SK-N-SH treated with all-trans-retinoic acid at 6 μM for 48 hours (cell line): Measurements from ENCODE around the gene MUC21.

Experiments used
- ARNTL ChIP-seq: fragments of 450-650 bp; formaldehyde crosslinking; IDR thresholded peaks from 2 replicates; pipeline ENCODE4 v1.5.0; 2020; ENCODE audit warnings: low read depth, mild to moderate bottlenecking, moderate library complexity, borderline replicate concordance
- OSR1 ChIP-seq: fragments of 250-450 bp; sonication (Bioruptor Pico); IDR thresholded peaks from 2 replicates; pipeline ENCODE4 v1.8.0; 2022; ENCODE audit warnings: moderate library complexity, mild to moderate bottlenecking, inconsistent platforms
- PATZ1 ChIP-seq: fragments of 250-450 bp; sonication (Bioruptor Pico); IDR thresholded peaks from 2 replicates; pipeline ENCODE4 v1.8.0; 2020; ENCODE audit warnings: mild to moderate bottlenecking, moderate library complexity, borderline replicate concordance
- PPARA ChIP-seq: fragments of 250-450 bp; sonication (Bioruptor Pico); IDR thresholded peaks from 2 replicates; pipeline ENCODE4 v1.5.0; 2020; ENCODE audit warnings: mild to moderate bottlenecking, borderline replicate concordance
- TOX ChIP-seq: fragments of 250-450 bp; sonication (Bioruptor Pico); IDR thresholded peaks from 2 replicates; pipeline ENCODE4 v1.8.0; 2021; ENCODE audit warnings: mild to moderate bottlenecking, moderate library complexity, borderline replicate concordance
- ZFP3 ChIP-seq: fragments of 250-450 bp; sonication (Bioruptor Pico); IDR thresholded peaks from 2 replicates; pipeline ENCODE4 v1.5.0; 2020; ENCODE audit warnings: mild to moderate bottlenecking, moderate library complexity
- ZNF565 ChIP-seq: fragments of 450-650 bp; formaldehyde crosslinking; conservative IDR thresholded peaks from 2 replicates; pipeline ENCODE4 v1.5.0; 2020; ENCODE audit warnings: low read depth, mild to moderate bottlenecking, moderate library complexity
- ZNF70 ChIP-seq: fragments of 450-650 bp; formaldehyde crosslinking; IDR thresholded peaks from 2 replicates; pipeline ENCODE4 v1.5.0; 2020; ENCODE audit warnings: mild to moderate bottlenecking, moderate library complexity
- ZNF8 ChIP-seq: fragments of 450-650 bp; formaldehyde crosslinking; IDR thresholded peaks from 2 replicates; pipeline ENCODE4 v1.5.0; 2020; ENCODE audit warnings: mild to moderate bottlenecking, moderate library complexity
- TF ChIP-seq, protein P1 (sequence below): fragments of 250-450 bp; sonication (Bioruptor Pico); IDR thresholded peaks from 2 replicates; pipeline ENCODE4 v1.8.0; 2021; ENCODE audit warnings: low read depth, mild to moderate bottlenecking, moderate library complexity, borderline replicate concordance
- TF ChIP-seq, protein P2 (sequence below): fragments of 250-450 bp; sonication (Bioruptor Pico); IDR thresholded peaks from 2 replicates; pipeline ENCODE4 v1.5.1; 2020; ENCODE audit warnings: low read depth, mild to moderate bottlenecking, moderate library complexity

DNA sequence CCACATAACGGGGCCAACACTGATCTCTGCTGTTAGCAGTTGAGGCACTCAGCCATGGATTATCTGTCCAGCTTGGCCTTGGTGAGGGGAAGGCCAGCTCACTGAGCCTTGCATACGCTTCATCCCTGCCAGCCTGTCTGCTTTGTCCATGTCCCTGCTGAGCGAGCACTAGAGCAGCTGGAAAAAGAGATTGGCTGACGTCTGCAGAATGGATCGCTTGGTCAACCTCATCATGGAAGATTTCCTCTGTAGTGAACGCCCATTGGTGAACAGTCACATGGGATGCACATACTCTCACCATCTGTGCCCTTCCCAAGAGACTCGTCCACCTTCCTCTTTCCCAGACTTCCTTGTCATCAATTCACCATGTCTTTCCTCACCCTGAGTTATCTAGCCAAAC, 53.7 kb downstream of the MUC21 start:
- TF ChIP-seq PATZ1 (CRISPR knock-in tag) (no peak), ZNF70 (CRISPR knock-in tag) (no peak), ZNF565 (CRISPR knock-in tag) (no peak), ARNTL (CRISPR knock-in tag) (no peak), PPARA (CRISPR knock-in tag) (no peak), ZNF8 (no peak), ZFP3 (CRISPR knock-in tag) (no peak), TOX (CRISPR knock-in tag) (no peak), OSR1 (CRISPR knock-in tag) (no peak)
- TF ChIP-seq, protein P1, sequence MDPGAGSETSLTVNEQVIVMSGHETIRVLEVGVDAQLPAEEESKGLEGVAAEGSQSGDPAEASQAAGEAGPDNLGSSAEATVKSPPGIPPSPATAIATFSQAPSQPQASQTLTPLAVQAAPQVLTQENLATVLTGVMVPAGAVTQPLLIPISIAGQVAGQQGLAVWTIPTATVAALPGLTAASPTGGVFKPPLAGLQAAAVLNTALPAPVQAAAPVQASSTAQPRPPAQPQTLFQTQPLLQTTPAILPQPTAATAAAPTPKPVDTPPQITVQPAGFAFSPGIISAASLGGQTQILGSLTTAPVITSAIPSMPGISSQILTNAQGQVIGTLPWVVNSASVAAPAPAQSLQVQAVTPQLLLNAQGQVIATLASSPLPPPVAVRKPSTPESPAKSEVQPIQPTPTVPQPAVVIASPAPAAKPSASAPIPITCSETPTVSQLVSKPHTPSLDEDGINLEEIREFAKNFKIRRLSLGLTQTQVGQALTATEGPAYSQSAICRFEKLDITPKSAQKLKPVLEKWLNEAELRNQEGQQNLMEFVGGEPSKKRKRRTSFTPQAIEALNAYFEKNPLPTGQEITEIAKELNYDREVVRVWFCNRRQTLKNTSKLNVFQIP, result no peak
- TF ChIP-seq, protein P2, sequence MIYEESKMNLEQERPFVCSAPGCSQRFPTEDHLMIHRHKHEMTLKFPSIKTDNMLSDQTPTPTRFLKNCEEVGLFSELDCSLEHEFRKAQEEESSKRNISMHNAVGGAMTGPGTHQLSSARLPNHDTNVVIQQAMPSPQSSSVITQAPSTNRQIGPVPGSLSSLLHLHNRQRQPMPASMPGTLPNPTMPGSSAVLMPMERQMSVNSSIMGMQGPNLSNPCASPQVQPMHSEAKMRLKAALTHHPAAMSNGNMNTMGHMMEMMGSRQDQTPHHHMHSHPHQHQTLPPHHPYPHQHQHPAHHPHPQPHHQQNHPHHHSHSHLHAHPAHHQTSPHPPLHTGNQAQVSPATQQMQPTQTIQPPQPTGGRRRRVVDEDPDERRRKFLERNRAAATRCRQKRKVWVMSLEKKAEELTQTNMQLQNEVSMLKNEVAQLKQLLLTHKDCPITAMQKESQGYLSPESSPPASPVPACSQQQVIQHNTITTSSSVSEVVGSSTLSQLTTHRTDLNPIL (CRISPR knock-in tag), result no peak
